T-cell (primary cell): ENCODE data around the gene SLC16A14. TPM values are rescaled to one million over a fixed set of nuclear protein-coding genes. Genes with fewer than 3 reads are reported as not detected.

Source experiments
- ATAC-seq, 4 experiments: fragments of 200-7000 bp in 3 of 4; fragments of 150-1000 bp in 1 of 4; cut with Tn5 transposase; replicated peaks in 1 of 4; 1 replicate in 3 of 4; 2 replicates in 1 of 4; pipeline ENCODE4 v1.10.0; 2021; ENCODE audit warnings: moderate library complexity in 3 of 4, mild to moderate bottlenecking in 2 of 4, moderate number of reproducible peaks in 1 of 4
- CTCF ChIA-PET, 2 donors: fragments of 300-600 bp; sonication (Branson Sonifier 250); formaldehyde crosslinking; loops; one replicate each; lab custom pipeline; 2022; ENCODE audit warnings: antibody characterized with exemption in 2 of 2; lab: Charles Lee
- POLR2A ChIA-PET, 2 donors: fragments of 300-600 bp; sonication (Branson Sonifier 250); formaldehyde crosslinking; loops; one replicate each; lab custom pipeline; 2022; ENCODE audit warnings: antibody characterized with exemption in 2 of 2; lab: Charles Lee
- DNase-seq, 35 experiments: peaks; one replicate each; pipeline versions ENCODE4 v3.0.0 to v3.0.0-alpha.2; 2013 to 2023
- H3K27ac ChIP-seq: one replicate; pipeline ENCODE4 v1.5.1; 2013; ENCODE audit warnings: low read length
- H3K27me3 ChIP-seq, 2 experiments: replicated peaks in 1 of 2; 1 replicate in 1 of 2; 2 replicates in 1 of 2; pipeline versions ENCODE4 v1.6.1 to v1.7.0; 2013; ENCODE audit warnings: low read length in 1 of 2, mixed read lengths in 1 of 2; ENCODE audit not compliant: control insufficient read depth in 2 of 2, insufficient read depth in 2 of 2; ENCODE audit errors: extremely low read depth in 1 of 2
- H3K36me3 ChIP-seq, 2 donors: 1 replicate in 1 of 2; 2 replicates in 1 of 2; pipeline versions ENCODE4 v1.6.1 to v1.7.0; 2013; ENCODE audit warnings: low read length in 1 of 2; ENCODE audit not compliant: control insufficient read depth in 2 of 2, insufficient read depth in 1 of 2; ENCODE audit errors: extremely low read depth in 1 of 2
- H3K4me1 ChIP-seq, 2 experiments: 1 replicate in 1 of 2; 2 replicates in 1 of 2; pipeline versions ENCODE4 v1.6.1 to v1.7.0; 2013; ENCODE audit warnings: low read length in 2 of 2, mixed read lengths in 1 of 2; ENCODE audit not compliant: insufficient read depth in 2 of 2, control insufficient read depth in 1 of 2; ENCODE audit errors: extremely low read depth in 1 of 2
- H3K4me3 ChIP-seq, 2 donors: 1 replicate in 1 of 2; 2 replicates in 1 of 2; pipeline versions ENCODE4 v1.5.1 to v1.7.0; 2013; ENCODE audit warnings: mild to moderate bottlenecking in 2 of 2, low read length in 1 of 2, moderate library complexity in 1 of 2; ENCODE audit not compliant: control insufficient read depth in 1 of 2; ENCODE audit errors: extremely low read depth in 1 of 2
- H3K9me3 ChIP-seq: 2 replicates; pipeline ENCODE4 v1.7.0; 2013
- H3K27ac Mint-ChIP-seq, 2 donors: one replicate each; pipeline ENCODE4 v1.8.0; 2020 to 2021; ENCODE audit warnings: mild to moderate bottlenecking in 2 of 2, mixed read lengths in 2 of 2
- H3K27me3 Mint-ChIP-seq, 2 donors: one replicate each; pipeline ENCODE4 v1.8.0; 2021 to 2022; ENCODE audit warnings: mixed read lengths in 2 of 2
- H3K36me3 Mint-ChIP-seq: one replicate; pipeline ENCODE4 v1.8.0; 2021; ENCODE audit warnings: mixed read lengths
- H3K4me1 Mint-ChIP-seq, 3 donors: one replicate each; pipeline ENCODE4 v1.8.0; 2020 to 2022; ENCODE audit warnings: mixed read lengths in 3 of 3, mild to moderate bottlenecking in 1 of 3
- H3K4me3 Mint-ChIP-seq, 3 donors: one replicate each; pipeline ENCODE4 v1.8.0; 2020 to 2022; ENCODE audit warnings: mild to moderate bottlenecking in 3 of 3, mixed read lengths in 3 of 3, moderate library complexity in 3 of 3
- H3K9me3 Mint-ChIP-seq, 3 donors: one replicate each; pipeline ENCODE4 v1.8.0; 2020 to 2022; ENCODE audit warnings: mixed read lengths in 3 of 3
- WGBS: methylation state at CpG from one replicate; pipeline ENCODE4 v1.1.5; 2013; ENCODE audit warnings: missing lambda C conversion rate; ENCODE audit not compliant: insufficient coverage; 5-methylcytosine and 5-hydroxymethylcytosine counted together
- total RNA-seq, 35 experiments: library from RNA in 6 of 35; stranded (reverse) in 6 of 35; fragments of 120-200 nt in 1 of 35; gene quantifications; one replicate each; pipeline versions ENCODE4 v1.2.1 to v1.2.4 and lab custom pipeline; 2013 to 2026

Gene SLC16A14
- total RNA-seq, 5 donors from 2014 or later (not counting 1 experiment from before 2014, with no cell fraction given), result 0.12 to 0.60 (median 0.41) TPM

- WGBS, result no CpG with 5 or more reads among the region's 1 CpG
- no peak overlapping the region for H3K27ac Mint-ChIP-seq
- ATAC-seq (no peak), DNase-seq (no peak)
- H3K36me3 Mint-ChIP-seq, result no peaks in the 10 kb centered on the region
- POLR2A ChIA-PET, result interaction anchor here in 1 of 2 donors (0.6 kb wide), 1 partner anchor 151 kb away, joined by 3 read pairs; no protein-coding TSS in a partner anchor
- no peak overlapping the region for H3K27ac ChIP-seq
- CTCF ChIA-PET, result interaction anchor here (0.5 to 1.9 kb wide), 11 partner anchors 54 to 790 kb away, joined by 3 to 11 read pairs (median 4); no protein-coding TSS in a partner anchor
- no peaks in the 10 kb centered on the region for H3K9me3 ChIP-seq
- no peaks in the 10 kb centered on the region for H3K36me3 ChIP-seq
- no peak overlapping the region for H3K4me3 Mint-ChIP-seq
- H3K9me3 Mint-ChIP-seq, result no peaks in the 10 kb centered on the region
- no peak overlapping the region for H3K4me3 ChIP-seq
- peaks cover 0 to 2% of the 10 kb centered on the region in 2 experiments for H3K27me3 ChIP-seq
- no peaks in the 10 kb centered on the region for H3K27me3 Mint-ChIP-seq
- peaks cover 4 to 12% (median 5%) of the 10 kb centered on the region in 3 donors for H3K4me1 Mint-ChIP-seq
- H3K4me1 ChIP-seq, result no peaks in the 10 kb centered on the region
These were observed 60.0 kb downstream of the SLC16A14 start for GRCh38 chr2:230008708-230009066.

- ATAC-seq (peak; percentile 32 to 63 (median 56)), DNase-seq (peak; percentile 50 to 83 (median 74))
- Mint-ChIP-seq H3K4me1 (peaks cover 4 to 12% (median 5%) of the 10 kb centered on the region in 3 donors), H3K36me3 (no peaks in the 10 kb centered on the region), H3K27ac (no peak overlapping the region), H3K4me3 (peak overlapping the region in 1 of 3 donors; percentile 7), H3K9me3 (no peaks in the 10 kb centered on the region), H3K27me3 (no peaks in the 10 kb centered on the region)
- WGBS, result 83% methylated on average over 4 of the region's 12 CpGs
- ChIA-PET CTCF (interaction anchor here (0.5 to 1.9 kb wide), 13 partner anchors 54 to 791 kb away, joined by 3 to 11 read pairs (median 4); no protein-coding TSS in a partner anchor), POLR2A (interaction anchor here in 1 of 2 donors (0.6 kb wide), 1 partner anchor 152 kb away, joined by 3 read pairs; no protein-coding TSS in a partner anchor)
- Histone ChIP-seq H3K4me3 (no peak overlapping the region), H3K27me3 (peaks cover 0 to 2% of the 10 kb centered on the region in 2 experiments), H3K27ac (no peak overlapping the region), H3K9me3 (no peaks in the 10 kb centered on the region), H3K4me1 (no peaks in the 10 kb centered on the region), H3K36me3 (no peaks in the 10 kb centered on the region)
These were observed 60.6 kb downstream of the SLC16A14 start for GRCh38 chr2:230007931-230008707.

GRCh38 chr2:230000118-230000841, 68.4 kb downstream of the SLC16A14 start:
- ATAC-seq, result no peak
- H3K4me3 ChIP-seq, result no peak overlapping the region
- H3K4me3 Mint-ChIP-seq, result no peak overlapping the region

GRCh38 chr2:229997565-229997964, 71.2 kb downstream of the SLC16A14 start:
- H3K27me3 Mint-ChIP-seq, result no peaks in the 10 kb centered on the region
- no peaks in the 10 kb centered on the region for H3K9me3 ChIP-seq
- no peaks in the 10 kb centered on the region for H3K4me1 ChIP-seq
- no peaks in the 10 kb centered on the region for H3K27me3 ChIP-seq
- H3K36me3 Mint-ChIP-seq, result peaks cover 11% of the 10 kb centered on the region
- ATAC-seq (no peak), DNase-seq (no peak)
- no peak overlapping the region for H3K4me3 Mint-ChIP-seq
- H3K4me1 Mint-ChIP-seq, result peaks cover 0 to 3% (median 2%) of the 10 kb centered on the region in 3 donors
- no peak overlapping the region for H3K27ac Mint-ChIP-seq
- H3K27ac ChIP-seq, result no peak overlapping the region
- 100% methylated on average over 1 of the region's 3 CpGs for WGBS
- ChIA-PET CTCF (interaction anchor here in 1 of 2 donors (0.7 kb wide), 1 partner anchor 164 kb away, joined by 6 read pairs; no protein-coding TSS in a partner anchor), POLR2A (no interaction called here)
- H3K36me3 ChIP-seq, result no peaks in the 10 kb centered on the region
- no peak overlapping the region for H3K4me3 ChIP-seq
- H3K9me3 Mint-ChIP-seq, result no peaks in the 10 kb centered on the region

More at GRCh38 chr2:230000118-230000841, 68.4 kb downstream of the SLC16A14 start:
- 40% methylated on average over 1 of the region's 6 CpGs for whole genome bisulfite sequencing
- no peaks in the 10 kb centered on the region for H3K9me3 ChIP-seq
- H3K27ac ChIP-seq, result no peak overlapping the region
- H3K27ac Mint-ChIP-seq, result peak overlapping the region in 1 of 2 donors; percentile 41
- no peaks in the 10 kb centered on the region for H3K36me3 ChIP-seq
- POLR2A ChIA-PET, result interaction anchor here in 1 of 2 donors (0.6 kb wide), 1 partner anchor 36 kb away, joined by 6 read pairs; no protein-coding TSS in a partner anchor
- H3K27me3 ChIP-seq, result no peaks in the 10 kb centered on the region
- CTCF ChIA-PET, result no interaction called here
- peaks cover 0 to 3% (median 2%) of the 10 kb centered on the region in 3 donors for H3K4me1 Mint-ChIP-seq
- no peaks in the 10 kb centered on the region for H3K9me3 Mint-ChIP-seq
- no peak for DNase-seq
- no peaks in the 10 kb centered on the region for H3K27me3 Mint-ChIP-seq
- H3K36me3 Mint-ChIP-seq, result peaks cover 5% of the 10 kb centered on the region
- no peaks in the 10 kb centered on the region for H3K4me1 ChIP-seq

GRCh38 chr2:229996320-229996719, 72.4 kb downstream of the SLC16A14 start:
- 90% methylated on average over 3 of the region's 4 CpGs for WGBS
- ATAC-seq (no peak), DNase-seq (no peak)
- H3K36me3 Mint-ChIP-seq, result peaks cover 14% of the 10 kb centered on the region
- H3K27me3 Mint-ChIP-seq, result no peaks in the 10 kb centered on the region
- ChIA-PET CTCF (no interaction called here), POLR2A (no interaction called here)
- H3K4me3 Mint-ChIP-seq, result no peak overlapping the region
- no peaks in the 10 kb centered on the region for H3K27me3 ChIP-seq
- H3K27ac Mint-ChIP-seq, result no peak overlapping the region
- H3K4me1 ChIP-seq, result no peaks in the 10 kb centered on the region
- peaks cover 0 to 3% (median 2%) of the 10 kb centered on the region in 3 donors for H3K4me1 Mint-ChIP-seq
- no peak overlapping the region for H3K4me3 ChIP-seq
- no peaks in the 10 kb centered on the region for H3K36me3 ChIP-seq
- no peaks in the 10 kb centered on the region for H3K9me3 Mint-ChIP-seq
- no peaks in the 10 kb centered on the region for H3K9me3 ChIP-seq
- no peak overlapping the region for H3K27ac ChIP-seq

- CTCF ChIA-PET, result no interaction called here
- Histone ChIP-seq H3K4me3 (no peak overlapping the region), H3K4me1 (no peaks in the 10 kb centered on the region), H3K36me3 (no peaks in the 10 kb centered on the region), H3K9me3 (no peaks in the 10 kb centered on the region), H3K27ac (no peak overlapping the region), H3K27me3 (no peaks in the 10 kb centered on the region)
- Mint-ChIP-seq H3K4me1 (no peaks in the 10 kb centered on the region), H3K27ac (no peak overlapping the region), H3K27me3 (no peaks in the 10 kb centered on the region), H3K36me3 (peaks cover 14% of the 10 kb centered on the region), H3K9me3 (no peaks in the 10 kb centered on the region), H3K4me3 (no peak overlapping the region)
- WGBS, result no CpG with 5 or more reads among the region's 6 CpGs
- ATAC-seq (no peak), DNase-seq (no peak)
- POLR2A ChIA-PET, result no interaction called here
These were observed 75.5 kb downstream of the SLC16A14 start for GRCh38 chr2:229993236-229993635.
